Keratinocyte (primary cell): Measurements from ENCODE around the gene HTRA3.

Experiments
- EZH2 ChIP-seq: IDR thresholded peaks from one replicate; pipeline ENCODE4 v1.6.1; 2012; ENCODE audit warnings: inconsistent platforms, mild to moderate bottlenecking, low read length, moderate library complexity
- TF ChIP-seq, protein P1 (sequence below), 3 experiments: IDR thresholded peaks in 1 of 3; conservative IDR thresholded peaks in 1 of 3; optimal IDR thresholded peaks in 1 of 3; 2 replicates in 2 of 3; 3 replicates in 1 of 3; pipeline versions ENCODE3 to v1.5.1; 2011; ENCODE audit warnings: low read length in 3 of 3, mild to moderate bottlenecking in 3 of 3, moderate library complexity in 2 of 3, control low read depth in 1 of 3, inconsistent platforms in 1 of 3; ENCODE audit not compliant: insufficient read depth in 2 of 3; ENCODE audit errors: extremely low read depth in 1 of 3

DNA sequence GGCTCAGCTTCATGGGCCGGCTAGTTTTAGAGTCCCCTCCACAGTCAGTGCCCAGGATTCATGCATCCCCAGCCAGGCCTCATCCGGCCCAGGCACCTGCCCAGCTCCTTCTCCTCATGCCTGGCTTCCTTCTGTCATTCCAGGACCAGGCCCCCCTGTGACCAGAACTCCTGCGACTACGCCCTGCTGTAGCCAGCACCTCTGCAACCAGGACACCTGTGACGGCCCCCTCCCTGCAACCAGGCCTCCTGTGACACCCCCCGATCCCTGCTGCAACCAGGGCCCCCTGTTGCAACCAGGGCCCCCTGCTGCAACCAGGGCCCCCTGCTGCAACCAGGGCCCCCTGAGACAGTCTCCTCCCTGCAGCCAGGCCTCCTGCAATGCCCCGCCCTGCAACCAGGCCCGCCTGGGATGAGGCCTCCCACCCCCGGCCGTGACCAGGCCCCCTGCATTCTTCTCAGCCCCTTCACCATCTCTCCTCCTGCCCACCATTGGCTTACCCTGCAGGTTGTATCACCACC, 46.8 kb downstream of the HTRA3 start:
- TF ChIP-seq, protein P1, sequence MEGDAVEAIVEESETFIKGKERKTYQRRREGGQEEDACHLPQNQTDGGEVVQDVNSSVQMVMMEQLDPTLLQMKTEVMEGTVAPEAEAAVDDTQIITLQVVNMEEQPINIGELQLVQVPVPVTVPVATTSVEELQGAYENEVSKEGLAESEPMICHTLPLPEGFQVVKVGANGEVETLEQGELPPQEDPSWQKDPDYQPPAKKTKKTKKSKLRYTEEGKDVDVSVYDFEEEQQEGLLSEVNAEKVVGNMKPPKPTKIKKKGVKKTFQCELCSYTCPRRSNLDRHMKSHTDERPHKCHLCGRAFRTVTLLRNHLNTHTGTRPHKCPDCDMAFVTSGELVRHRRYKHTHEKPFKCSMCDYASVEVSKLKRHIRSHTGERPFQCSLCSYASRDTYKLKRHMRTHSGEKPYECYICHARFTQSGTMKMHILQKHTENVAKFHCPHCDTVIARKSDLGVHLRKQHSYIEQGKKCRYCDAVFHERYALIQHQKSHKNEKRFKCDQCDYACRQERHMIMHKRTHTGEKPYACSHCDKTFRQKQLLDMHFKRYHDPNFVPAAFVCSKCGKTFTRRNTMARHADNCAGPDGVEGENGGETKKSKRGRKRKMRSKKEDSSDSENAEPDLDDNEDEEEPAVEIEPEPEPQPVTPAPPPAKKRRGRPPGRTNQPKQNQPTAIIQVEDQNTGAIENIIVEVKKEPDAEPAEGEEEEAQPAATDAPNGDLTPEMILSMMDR (optimal IDR thresholded peaks at IDR 0.05 in 1 of 3, IDR thresholded peaks at IDR 0.05 in 1 of 3, conservative IDR thresholded peaks at IDR 0.05 in 1 of 3; ENCODE audit: extremely low read depth in 1 of 3, insufficient read depth in 2 of 3, low read length in 3 of 3) = no peak
- no peak for TF ChIP-seq EZH2
